ENCODE data around the gene ACTBL2. TPM values are rescaled to one million over a fixed set of nuclear protein-coding genes. Genes with fewer than 3 reads are reported as not detected.

ACTBL2 gene
- total and polyA plus RNA-seq, 4 donors: 0.04 to 0.29 (median 0.09) TPM; not detected in 1

GRCh38 chr5:57437976-57438805 lies 44.4 kb downstream of the ACTBL2 start:
- H3K9me3 ChIP-seq (ENCODE audit: control insufficient read depth in 4 of 4, insufficient read depth in 3 of 4, low read length in 3 of 4): no peaks in the 10 kb centered on the region
- WGBS, 2 donors: 55 to 70% methylated on average over 8 of the region's 8 CpGs
- H3K27me3 ChIP-seq (ENCODE audit: control insufficient read depth in 3 of 3, insufficient read depth in 3 of 3, low read length in 2 of 3): no peaks in the 10 kb centered on the region
- no peak overlapping the region for H3K27ac ChIP-seq (ENCODE audit: low read depth in 1 of 2, low read length in 1 of 2)
- DNase-seq (peak; percentile 26 to 92 (median 79)), ATAC-seq (ENCODE audit: insufficient read depth, low FRiP score) (no peak)
- H3K4me1 ChIP-seq (ENCODE audit: control insufficient read depth in 5 of 5, insufficient read depth in 5 of 5, low read length in 5 of 5): peaks cover 2 to 19% (median 12%) of the 10 kb centered on the region in 5 donors
- no peak overlapping the region for H3K4me3 ChIP-seq
- TF ChIP-seq CTCF (IDR thresholded peaks at IDR 0.05; ENCODE audit: control extremely low read depth, extremely low read depth): no peak
- H3K36me3 ChIP-seq (ENCODE audit: control insufficient read depth in 4 of 4, insufficient read depth in 4 of 4, low read length in 4 of 4): no peaks in the 10 kb centered on the region
- no peak overlapping the region for H3K9ac ChIP-seq (ENCODE audit: insufficient read depth in 1 of 2, low read length in 2 of 2)

DNA sequence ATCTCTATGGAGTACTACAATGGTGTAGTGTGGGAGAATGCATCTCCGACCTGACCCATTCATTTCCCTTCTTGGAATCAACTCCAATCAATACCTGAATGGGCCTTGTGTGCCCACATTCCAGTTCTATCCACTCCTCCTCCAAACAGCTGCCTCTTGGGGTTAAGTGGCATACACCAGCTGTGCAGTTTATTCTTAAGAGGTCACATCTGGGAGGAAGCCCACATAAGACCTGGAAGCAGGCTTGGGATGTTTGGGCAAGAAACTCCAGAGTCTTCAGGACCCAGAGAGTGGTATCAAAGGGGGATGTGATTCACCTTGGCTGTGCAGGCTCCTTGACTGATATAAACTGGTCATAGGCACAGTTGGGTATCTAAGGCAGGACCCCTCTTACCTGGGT lies 46.0 kb downstream of the ACTBL2 start:
- H3K27ac ChIP-seq (ENCODE audit: low read depth in 1 of 2, low read length in 1 of 2): no peak overlapping the region

GRCh38 chr5:57435701-57436134 lies 46.9 kb downstream of the ACTBL2 start:
- peak; percentile 67 for ATAC-seq (ENCODE audit: insufficient read depth, low FRiP score)
- Histone ChIP-seq H3K4me3 (no peak overlapping the region), H3K4me1 (ENCODE audit: control insufficient read depth in 5 of 5, insufficient read depth in 5 of 5, low read length in 5 of 5) (peaks cover 2 to 13% (median 12%) of the 10 kb centered on the region in 5 donors), H3K36me3 (ENCODE audit: control insufficient read depth in 4 of 4, insufficient read depth in 4 of 4, low read length in 4 of 4) (no peaks in the 10 kb centered on the region), H3K27ac (ENCODE audit: low read depth in 1 of 2, low read length in 1 of 2) (no peak overlapping the region), H3K9me3 (ENCODE audit: control insufficient read depth in 4 of 4, insufficient read depth in 3 of 4, low read length in 3 of 4) (peaks cover 0 to 1% (median under 1%) of the 10 kb centered on the region in 4 donors), H3K9ac (ENCODE audit: insufficient read depth in 1 of 2, low read length in 2 of 2) (no peak overlapping the region), H3K27me3 (ENCODE audit: control insufficient read depth in 3 of 3, insufficient read depth in 3 of 3, low read length in 2 of 3) (no peaks in the 10 kb centered on the region)
- DNase-seq: no peak
- 51 to 69% methylated on average over 2 of the region's 2 CpGs for WGBS, 2 donors
- TF ChIP-seq CTCF (IDR thresholded peaks at IDR 0.05; ENCODE audit: control extremely low read depth, extremely low read depth): no peak

More for the DNA sequence above, 46.0 kb downstream of the ACTBL2 start:
- 88 to 95% methylated on average over 1 of the region's 1 CpG for WGBS, 2 donors
- DNase-seq (no peak), ATAC-seq (ENCODE audit: insufficient read depth, low FRiP score) (no peak)
- Histone ChIP-seq H3K9ac (ENCODE audit: insufficient read depth in 1 of 2, low read length in 2 of 2) (no peak overlapping the region), H3K27me3 (ENCODE audit: control insufficient read depth in 3 of 3, insufficient read depth in 3 of 3, low read length in 2 of 3) (no peaks in the 10 kb centered on the region), H3K36me3 (ENCODE audit: control insufficient read depth in 4 of 4, insufficient read depth in 4 of 4, low read length in 4 of 4) (no peaks in the 10 kb centered on the region), H3K9me3 (ENCODE audit: control insufficient read depth in 4 of 4, insufficient read depth in 3 of 4, low read length in 3 of 4) (peaks cover 0 to 1% (median 0%) of the 10 kb centered on the region in 4 donors), H3K4me3 (no peak overlapping the region), H3K4me1 (ENCODE audit: control insufficient read depth in 5 of 5, insufficient read depth in 5 of 5, low read length in 5 of 5) (peaks cover 2 to 13% (median 12%) of the 10 kb centered on the region in 5 donors)
- no peak for TF ChIP-seq CTCF (IDR thresholded peaks at IDR 0.05; ENCODE audit: control extremely low read depth, extremely low read depth)

Data from lung (tissue), 12 donors.